Esophagus squamous epithelium (tissue), 4 donors: ENCODE data around the gene BBS9.

Source experiments
- POLR2A ChIP-seq, 4 donors: fragments of 450-650 bp; IDR thresholded peaks; one replicate each; pipeline ENCODE4 v1.6.1; 2017; ENCODE audit warnings: antibody characterized with exemption in 4 of 4, mild to moderate bottlenecking in 4 of 4, moderate library complexity in 3 of 4
- TF ChIP-seq, protein P1 (sequence below), 6 experiments: fragments of 450-650 bp in 4 of 6; fragments of 200-600 bp in 2 of 6; sonication (generic) in 2 of 6; IDR thresholded peaks; one replicate each; pipeline ENCODE4 v1.5.1; 2016 to 2019; ENCODE audit warnings: antibody characterized with exemption in 6 of 6, mild to moderate bottlenecking in 4 of 6, moderate library complexity in 4 of 6

GRCh38 chr7:33531888-33532287 lies 402.5 kb downstream of the BBS9 start:
- TF ChIP-seq, protein P1, sequence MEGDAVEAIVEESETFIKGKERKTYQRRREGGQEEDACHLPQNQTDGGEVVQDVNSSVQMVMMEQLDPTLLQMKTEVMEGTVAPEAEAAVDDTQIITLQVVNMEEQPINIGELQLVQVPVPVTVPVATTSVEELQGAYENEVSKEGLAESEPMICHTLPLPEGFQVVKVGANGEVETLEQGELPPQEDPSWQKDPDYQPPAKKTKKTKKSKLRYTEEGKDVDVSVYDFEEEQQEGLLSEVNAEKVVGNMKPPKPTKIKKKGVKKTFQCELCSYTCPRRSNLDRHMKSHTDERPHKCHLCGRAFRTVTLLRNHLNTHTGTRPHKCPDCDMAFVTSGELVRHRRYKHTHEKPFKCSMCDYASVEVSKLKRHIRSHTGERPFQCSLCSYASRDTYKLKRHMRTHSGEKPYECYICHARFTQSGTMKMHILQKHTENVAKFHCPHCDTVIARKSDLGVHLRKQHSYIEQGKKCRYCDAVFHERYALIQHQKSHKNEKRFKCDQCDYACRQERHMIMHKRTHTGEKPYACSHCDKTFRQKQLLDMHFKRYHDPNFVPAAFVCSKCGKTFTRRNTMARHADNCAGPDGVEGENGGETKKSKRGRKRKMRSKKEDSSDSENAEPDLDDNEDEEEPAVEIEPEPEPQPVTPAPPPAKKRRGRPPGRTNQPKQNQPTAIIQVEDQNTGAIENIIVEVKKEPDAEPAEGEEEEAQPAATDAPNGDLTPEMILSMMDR (IDR thresholded peaks at IDR 0.05), result no peak
- TF ChIP-seq POLR2A (IDR thresholded peaks at IDR 0.05), result no peak
